Heart left ventricle (tissue), 13 donors: ENCODE results near the gene CXCL1.

Source experiments
- POLR2A ChIP-seq, 2 donors: fragments of 450-650 bp; IDR thresholded peaks; one replicate each; pipeline ENCODE4 v1.6.1; 2017; ENCODE audit warnings: antibody characterized with exemption in 2 of 2, mild to moderate bottlenecking in 2 of 2, moderate library complexity in 2 of 2
- TF ChIP-seq, protein P1 (sequence below), 12 donors: fragments of 200-600 bp; sonication (generic) in 4 of 12; IDR thresholded peaks; one replicate each; pipeline versions ENCODE4 v1.5.0 to v1.8.0; 2018 to 2022; ENCODE audit warnings: antibody characterized with exemption in 12 of 12, mild to moderate bottlenecking in 5 of 12
- donor health status: ischemic (EF 13 %, LVEDD 7.1; RV severe dilation, severe dysfunction).
- donor health status: DM: no; HTN: yes; CAD: no.
- donor health status: DM: no; HTN: no; CAD: no.
- donor health status: ischemic (EF 25% LVEDD 6.9; RV normal size, moderate dysfunction).
- donor health status: ischemic (EF 25% LVEDD 5.7; RV mildly dilated, moderate dysfunction).
- donor health status: ischemic (EF 35%, LVEDD 5.7; RV mildly dilated, moderate dysfunction).
- donor health status: nonischemic (EF 11% LVEDD 7.7; RV severe dilation, severe dysfunction).
- donor health status: DM: yes; HTN: yes; CAD: no.
- donor health status: PGD.
- donor health status: ischemic (EF 29% LVEDD 5.4; RV normal size, mild dysfunction).
- donor health status: nonischemic (EF 23%, LVEDD 6.1; RV moderate dilation, normal function).

DNA sequence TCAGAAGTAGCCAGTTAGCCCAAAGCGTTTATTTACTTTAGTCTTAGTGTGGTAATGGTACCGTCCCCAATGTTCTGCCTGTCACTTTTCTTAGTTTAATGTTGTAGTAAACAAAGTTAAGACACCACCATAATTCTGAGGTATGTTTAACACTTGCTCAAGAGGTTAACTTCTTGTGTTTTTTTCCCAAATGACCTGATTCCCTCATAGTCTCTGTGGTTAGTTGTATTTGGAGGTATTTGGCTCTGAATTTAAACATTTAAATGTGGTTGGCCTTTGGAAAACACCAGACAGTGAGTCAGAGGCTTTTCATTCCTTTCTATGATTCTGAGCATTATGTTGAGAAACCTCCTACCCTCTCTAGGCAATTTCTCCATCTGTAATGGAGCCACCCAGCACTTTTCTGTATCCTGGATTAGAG, 47.9 kb downstream of the CXCL1 start:
- TF ChIP-seq, protein P1, sequence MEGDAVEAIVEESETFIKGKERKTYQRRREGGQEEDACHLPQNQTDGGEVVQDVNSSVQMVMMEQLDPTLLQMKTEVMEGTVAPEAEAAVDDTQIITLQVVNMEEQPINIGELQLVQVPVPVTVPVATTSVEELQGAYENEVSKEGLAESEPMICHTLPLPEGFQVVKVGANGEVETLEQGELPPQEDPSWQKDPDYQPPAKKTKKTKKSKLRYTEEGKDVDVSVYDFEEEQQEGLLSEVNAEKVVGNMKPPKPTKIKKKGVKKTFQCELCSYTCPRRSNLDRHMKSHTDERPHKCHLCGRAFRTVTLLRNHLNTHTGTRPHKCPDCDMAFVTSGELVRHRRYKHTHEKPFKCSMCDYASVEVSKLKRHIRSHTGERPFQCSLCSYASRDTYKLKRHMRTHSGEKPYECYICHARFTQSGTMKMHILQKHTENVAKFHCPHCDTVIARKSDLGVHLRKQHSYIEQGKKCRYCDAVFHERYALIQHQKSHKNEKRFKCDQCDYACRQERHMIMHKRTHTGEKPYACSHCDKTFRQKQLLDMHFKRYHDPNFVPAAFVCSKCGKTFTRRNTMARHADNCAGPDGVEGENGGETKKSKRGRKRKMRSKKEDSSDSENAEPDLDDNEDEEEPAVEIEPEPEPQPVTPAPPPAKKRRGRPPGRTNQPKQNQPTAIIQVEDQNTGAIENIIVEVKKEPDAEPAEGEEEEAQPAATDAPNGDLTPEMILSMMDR (IDR thresholded peaks at IDR 0.05), result no peak
- no peak for TF ChIP-seq POLR2A (IDR thresholded peaks at IDR 0.05)
